Upper lobe of left lung (tissue), 4 donors: Measurements from ENCODE around the gene FGGY.

Experiments
- CTCF ChIP-seq, 6 experiments: fragments of 450-650 bp in 4 of 6; fragments of 200-600 bp in 2 of 6; sonication (generic) in 2 of 6; IDR thresholded peaks; one replicate each; pipeline ENCODE4 v1.5.1; 2016 to 2019; ENCODE audit warnings: antibody characterized with exemption in 6 of 6
- POLR2A ChIP-seq, 4 donors: fragments of 450-650 bp; IDR thresholded peaks; one replicate each; pipeline ENCODE4 v1.5.1; 2016 to 2017; ENCODE audit warnings: antibody characterized with exemption in 4 of 4, mild to moderate bottlenecking in 2 of 4
- POLR2AphosphoS5 ChIP-seq, 2 donors: sonication (generic); formaldehyde crosslinking; IDR thresholded peaks; one replicate each; pipeline ENCODE4 v1.5.1; 2017; ENCODE audit warnings: antibody characterized with exemption in 2 of 2

GRCh38 chr1:59732214-59732955 lies 435.5 kb downstream of the FGGY start:
- no peak for TF ChIP-seq CTCF (IDR thresholded peaks at IDR 0.05)
- no peak for TF ChIP-seq POLR2AphosphoS5 (IDR thresholded peaks at IDR 0.05)
- no peak for TF ChIP-seq POLR2A (IDR thresholded peaks at IDR 0.05)
